Karpas-422 (cell line): ENCODE measurements around the gene CEP41. TPM values are rescaled to one million over a fixed set of nuclear protein-coding genes. Genes with fewer than 3 reads are reported as not detected.

Experiments used
- DNase-seq: peaks from one replicate; pipeline ENCODE4 v3.0.0-alpha.2; 2015
- H2AFZ ChIP-seq: fragments of 200-600 bp; sonication (generic); 2 replicates; pipeline ENCODE4 v1.6.1; 2014; ENCODE audit warnings: antibody characterized with exemption, low read length, mixed read lengths
- H3K27ac ChIP-seq: fragments of 200-600 bp; sonication (generic); 2 replicates; pipeline ENCODE4 v1.5.1; 2014; ENCODE audit warnings: mild to moderate bottlenecking, low read length, moderate library complexity
- H3K27me3 ChIP-seq: fragments of 200-600 bp; sonication (generic); 2 replicates; pipeline ENCODE4 v1.6.1; 2014; ENCODE audit warnings: low read length, mixed read lengths
- H3K36me3 ChIP-seq: fragments of 200-600 bp; sonication (generic); 2 replicates; pipeline ENCODE4 v1.6.1; 2014; ENCODE audit warnings: low read length, mixed read lengths; ENCODE audit not compliant: insufficient read depth
- H3K4me1 ChIP-seq: fragments of 200-600 bp; sonication (generic); 2 replicates; pipeline ENCODE4 v1.6.1; 2014; ENCODE audit warnings: mild to moderate bottlenecking, low read length, mixed read lengths
- H3K4me2 ChIP-seq: fragments of 200-600 bp; sonication (generic); 2 replicates; pipeline ENCODE4 v1.6.1; 2014; ENCODE audit warnings: low read length, low read depth, mild to moderate bottlenecking; ENCODE audit not compliant: poor library complexity, severe bottlenecking
- H3K4me3 ChIP-seq: fragments of 200-600 bp; sonication (generic); 2 replicates; pipeline ENCODE4 v1.5.1; 2014; ENCODE audit warnings: mild to moderate bottlenecking, antibody characterized with exemption, low read length, mixed read lengths
- H3K79me2 ChIP-seq: fragments of 200-600 bp; sonication (generic); 2 replicates; pipeline ENCODE4 v1.6.1; 2014; ENCODE audit warnings: mild to moderate bottlenecking, low read length, mixed read lengths
- H3K9ac ChIP-seq: fragments of 200-600 bp; sonication (generic); 2 replicates; pipeline ENCODE4 v1.6.0; 2014; ENCODE audit warnings: low read length
- H3K9me2 ChIP-seq: fragments of 200-600 bp; sonication (generic), shearing (Covaris generic); replicated peaks from 2 replicates; pipeline ENCODE4 v1.6.0; 2014; ENCODE audit warnings: mild to moderate bottlenecking, low read length, moderate library complexity; ENCODE audit not compliant: insufficient read depth
- H3K9me3 ChIP-seq: fragments of 300-700, 200-600 bp; sonication (generic); 2 replicates; pipeline ENCODE4 v1.6.1; 2014; ENCODE audit warnings: low read length, mixed read lengths
- H4K20me1 ChIP-seq: fragments of 200-600 bp; sonication (generic); 2 replicates; pipeline ENCODE4 v1.6.1; 2014; ENCODE audit warnings: mild to moderate bottlenecking, antibody characterized with exemption, low read length, low read depth; ENCODE audit not compliant: insufficient read depth
- total RNA-seq: library from RNA; depleted of rRNA; stranded (reverse); fragments of >200 nt; shearing (Covaris generic); gene quantifications from 2 replicates; pipeline ENCODE4 v1.2.3, GENCODE V29; 2014; ENCODE audit warnings: low replicate concordance

CEP41 gene
- total RNA-seq, 1 experiment from 2014 or later = 7.3 TPM

- no peak overlapping the region for H3K4me2 ChIP-seq
- H3K4me3 ChIP-seq = no peak overlapping the region
- DNase-seq = no peak
- H3K9me2 ChIP-seq = no peaks in the 10 kb centered on the region
- H3K9ac ChIP-seq = no peak overlapping the region
- no peak overlapping the region for H2AFZ ChIP-seq
- H3K27ac ChIP-seq = no peak overlapping the region
- H4K20me1 ChIP-seq = no peaks in the 10 kb centered on the region
- H3K4me1 ChIP-seq = no peaks in the 10 kb centered on the region
- H3K79me2 ChIP-seq = no peaks in the 10 kb centered on the region
- no peaks in the 10 kb centered on the region for H3K27me3 ChIP-seq
- no peaks in the 10 kb centered on the region for H3K36me3 ChIP-seq
- H3K9me3 ChIP-seq = no peaks in the 10 kb centered on the region
Measured at GRCh38 chr7:130433301-130433700, 7.5 kb downstream of the CEP41 start.

GRCh38 chr7:130432886-130433285 lies 7.9 kb downstream of the CEP41 start:
- Histone ChIP-seq H3K9ac (no peak overlapping the region), H3K4me3 (no peak overlapping the region), H3K27me3 (no peaks in the 10 kb centered on the region), H2AFZ (no peak overlapping the region), H3K9me3 (no peaks in the 10 kb centered on the region), H3K79me2 (no peaks in the 10 kb centered on the region), H3K27ac (no peak overlapping the region), H3K4me1 (no peaks in the 10 kb centered on the region), H3K9me2 (no peaks in the 10 kb centered on the region), H4K20me1 (no peaks in the 10 kb centered on the region), H3K36me3 (no peaks in the 10 kb centered on the region), H3K4me2 (no peak overlapping the region)
- no peak for DNase-seq

- no peak overlapping the region for H3K4me3 ChIP-seq
- DNase-seq = no peak
- H3K4me1 ChIP-seq = no peaks in the 10 kb centered on the region
- H2AFZ ChIP-seq = no peak overlapping the region
- H3K27ac ChIP-seq = no peak overlapping the region
- no peaks in the 10 kb centered on the region for H4K20me1 ChIP-seq
- H3K36me3 ChIP-seq = 0 out of 2 replicates have a peak, but pooled peaks cover 3% of the 10 kb centered on the region
- no peaks in the 10 kb centered on the region for H3K9me2 ChIP-seq
- H3K27me3 ChIP-seq = no peaks in the 10 kb centered on the region
- H3K79me2 ChIP-seq = no peaks in the 10 kb centered on the region
- no peaks in the 10 kb centered on the region for H3K9me3 ChIP-seq
- no peak overlapping the region for H3K4me2 ChIP-seq
- no peak overlapping the region for H3K9ac ChIP-seq
Measured at GRCh38 chr7:130430841-130431666, 9.8 kb downstream of the CEP41 start.

- no peaks in the 10 kb centered on the region for H3K79me2 ChIP-seq
- no peak overlapping the region for H2AFZ ChIP-seq
- no peak overlapping the region for H3K4me2 ChIP-seq
- H3K27me3 ChIP-seq = no peaks in the 10 kb centered on the region
- no peaks in the 10 kb centered on the region for H4K20me1 ChIP-seq
- H3K4me1 ChIP-seq = no peaks in the 10 kb centered on the region
- H3K4me3 ChIP-seq = no peak overlapping the region
- no peak for DNase-seq
- no peaks in the 10 kb centered on the region for H3K9me3 ChIP-seq
- no peaks in the 10 kb centered on the region for H3K9me2 ChIP-seq
- no peak overlapping the region for H3K27ac ChIP-seq
- H3K36me3 ChIP-seq = 0 out of 2 replicates have a peak, but pooled peaks cover 3% of the 10 kb centered on the region
- no peak overlapping the region for H3K9ac ChIP-seq
Measured at GRCh38 chr7:130430115-130430514, 10.7 kb downstream of the CEP41 start.

GRCh38 chr7:130429019-130429418 lies 11.8 kb downstream of the CEP41 start:
- H3K36me3 ChIP-seq = 0 out of 2 replicates have a peak, but pooled peaks cover 3% of the 10 kb centered on the region
- H3K79me2 ChIP-seq = no peaks in the 10 kb centered on the region
- H3K4me3 ChIP-seq = no peak overlapping the region
- H3K9ac ChIP-seq = no peak overlapping the region
- H3K9me3 ChIP-seq = no peaks in the 10 kb centered on the region
- no peak overlapping the region for H2AFZ ChIP-seq
- no peaks in the 10 kb centered on the region for H4K20me1 ChIP-seq
- H3K27me3 ChIP-seq = no peaks in the 10 kb centered on the region
- no peak overlapping the region for H3K4me2 ChIP-seq
- DNase-seq = no peak
- no peaks in the 10 kb centered on the region for H3K9me2 ChIP-seq
- H3K27ac ChIP-seq = no peak overlapping the region
- no peaks in the 10 kb centered on the region for H3K4me1 ChIP-seq

GRCh38 chr7:130426564-130426963 lies 14.3 kb downstream of the CEP41 start:
- Histone ChIP-seq H3K4me1 (no peaks in the 10 kb centered on the region), H3K9me2 (no peaks in the 10 kb centered on the region), H3K9me3 (no peaks in the 10 kb centered on the region), H3K36me3 (0 out of 2 replicates have a peak, but pooled peaks cover 3% of the 10 kb centered on the region), H3K9ac (no peak overlapping the region), H3K27me3 (no peaks in the 10 kb centered on the region), H3K79me2 (no peaks in the 10 kb centered on the region), H4K20me1 (no peaks in the 10 kb centered on the region), H2AFZ (no peak overlapping the region), H3K4me2 (no peak overlapping the region), H3K4me3 (no peak overlapping the region), H3K27ac (no peak overlapping the region)
- no peak for DNase-seq

GRCh38 chr7:130425796-130426195 lies 15.0 kb downstream of the CEP41 start:
- Histone ChIP-seq H3K36me3 (0 out of 2 replicates have a peak, but pooled peaks cover 3% of the 10 kb centered on the region), H3K79me2 (no peaks in the 10 kb centered on the region), H3K4me1 (no peaks in the 10 kb centered on the region)

GRCh38 chr7:130423501-130424037 lies 17.2 kb downstream of the CEP41 start:
- Histone ChIP-seq H2AFZ (no peak overlapping the region), H4K20me1 (no peaks in the 10 kb centered on the region), H3K27me3 (no peaks in the 10 kb centered on the region), H3K4me3 (no peak overlapping the region), H3K9me2 (no peaks in the 10 kb centered on the region), H3K4me2 (no peak overlapping the region), H3K27ac (no peak overlapping the region), H3K9me3 (no peaks in the 10 kb centered on the region), H3K4me1 (no peaks in the 10 kb centered on the region), H3K36me3 (0 out of 2 replicates have a peak, but pooled peaks cover 3% of the 10 kb centered on the region), H3K79me2 (no peaks in the 10 kb centered on the region), H3K9ac (no peak overlapping the region)
- DNase-seq = no peak

More at GRCh38 chr7:130425796-130426195, 15.0 kb downstream of the CEP41 start:
- no peak overlapping the region for H3K4me3 ChIP-seq
- H3K27me3 ChIP-seq = no peaks in the 10 kb centered on the region
- no peaks in the 10 kb centered on the region for H4K20me1 ChIP-seq
- H3K9ac ChIP-seq = no peak overlapping the region
- no peaks in the 10 kb centered on the region for H3K9me3 ChIP-seq
- DNase-seq = no peak
- H3K9me2 ChIP-seq = no peaks in the 10 kb centered on the region
- no peak overlapping the region for H3K4me2 ChIP-seq
- H3K27ac ChIP-seq = no peak overlapping the region
- no peak overlapping the region for H2AFZ ChIP-seq
